CD4-positive, alpha-beta T cell treated with Interleukin-4 for 1 hour (primary cell): ENCODE data around the gene UQCC5.

Experiments
- DNase-seq, 2 donors: peaks; one replicate each; pipeline ENCODE4 v3.0.0-alpha.2; 2020 to 2022

Gene UQCC5

DNA sequence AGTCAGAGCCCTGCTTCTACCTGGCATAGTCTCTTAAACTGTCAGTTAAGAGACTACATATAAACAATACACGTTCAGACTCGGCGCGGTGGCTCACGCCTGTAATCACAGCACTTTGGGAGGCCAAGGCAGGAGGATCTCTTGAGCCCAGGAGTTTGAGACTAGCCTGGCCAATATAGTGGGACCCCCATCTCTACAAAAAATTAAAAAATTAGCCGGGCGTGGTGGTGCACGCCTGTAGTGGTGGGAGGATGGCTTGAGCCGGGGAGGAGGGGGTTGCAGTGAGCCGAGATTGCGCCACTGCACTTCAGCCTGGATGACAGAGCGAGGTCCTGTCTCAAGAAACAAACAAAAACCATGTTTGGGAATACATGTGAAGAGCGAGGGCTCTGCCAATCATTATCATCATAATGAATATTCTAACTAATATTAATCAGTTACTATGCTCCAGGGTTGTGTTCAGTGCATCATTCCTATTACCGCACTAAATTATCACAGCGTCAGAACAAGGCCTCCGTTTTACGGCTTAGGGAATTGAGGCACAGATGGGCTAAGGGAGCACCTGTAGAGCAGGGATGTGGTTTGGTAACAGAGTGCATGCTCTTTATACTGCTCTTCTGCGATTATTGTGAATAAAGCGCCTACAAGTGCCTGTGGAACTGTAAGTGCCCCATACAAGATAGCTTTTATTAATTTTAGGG lies 844 bp upstream of the UQCC5 start:
- no peak for DNase-seq

DNA sequence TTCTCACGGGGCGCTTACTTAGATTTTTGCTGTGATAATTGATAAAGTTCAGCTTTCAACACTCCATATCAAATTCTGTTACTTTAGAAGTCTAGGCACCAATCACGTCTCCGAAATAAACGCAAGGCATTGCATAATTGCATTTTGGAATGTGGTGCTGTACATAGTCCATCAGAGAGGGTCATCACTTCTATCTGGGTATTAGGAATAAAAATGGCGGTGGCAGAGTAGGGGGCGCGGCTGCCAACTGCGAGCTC lies 365 bp upstream of the UQCC5 start:
- no peak for DNase-seq

DNA sequence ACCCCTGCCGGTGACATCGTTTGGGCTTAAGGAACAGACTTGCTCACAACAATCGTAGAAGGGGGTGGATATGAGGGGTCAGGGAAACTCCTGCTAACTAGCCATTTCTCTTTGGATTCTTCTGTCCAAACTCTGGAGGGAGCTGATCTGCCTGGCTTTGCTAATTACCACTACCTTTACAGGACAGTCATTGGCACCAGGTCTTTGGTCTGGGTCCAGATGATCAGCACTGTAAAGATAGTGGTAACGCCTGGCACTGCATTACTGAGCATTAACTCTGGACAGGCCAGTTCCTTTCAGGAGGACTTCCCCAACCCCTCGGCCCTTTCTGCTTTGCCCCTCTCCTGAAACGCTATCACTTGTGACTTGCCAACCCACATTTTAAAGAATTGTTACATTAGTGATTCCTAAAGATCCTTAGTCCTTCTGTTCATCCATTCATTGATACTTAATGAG lies 788 bp downstream of the UQCC5 start:
- DNase-seq: no peak

DNA sequence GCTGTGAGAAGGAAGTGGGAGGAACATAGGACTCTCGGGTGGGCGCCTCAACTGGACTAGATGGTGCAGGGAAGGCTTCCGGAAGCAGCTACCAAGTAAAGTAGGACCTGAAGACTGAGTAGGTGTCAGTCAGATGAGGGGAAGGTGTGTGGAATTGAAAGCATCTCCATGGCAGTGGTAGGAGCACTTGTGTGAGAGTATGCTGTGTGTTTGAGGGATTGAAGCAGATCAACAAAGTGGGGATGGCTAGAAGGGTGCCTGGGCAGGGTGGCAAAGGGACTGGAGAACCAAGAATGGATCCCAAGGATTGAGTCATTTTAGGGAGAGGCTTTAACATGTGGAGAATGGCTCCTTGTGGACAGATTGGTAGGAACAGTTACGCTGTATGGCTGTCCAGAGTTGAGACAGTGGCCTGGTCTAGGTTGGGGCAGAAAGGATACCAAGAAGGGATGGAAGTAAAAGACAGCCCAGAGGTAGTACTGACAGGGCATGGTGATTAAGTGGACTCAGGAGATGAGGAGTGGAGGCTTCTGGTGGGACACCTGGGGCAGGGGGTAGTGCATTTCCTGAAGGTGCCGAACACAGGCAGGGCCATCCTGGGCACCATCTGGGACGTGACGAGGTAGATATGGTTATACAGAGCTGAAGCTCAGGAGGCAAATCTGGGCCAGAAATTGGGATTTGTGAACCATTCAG lies 1.5 kb downstream of the UQCC5 start:
- DNase-seq: no peak

DNA sequence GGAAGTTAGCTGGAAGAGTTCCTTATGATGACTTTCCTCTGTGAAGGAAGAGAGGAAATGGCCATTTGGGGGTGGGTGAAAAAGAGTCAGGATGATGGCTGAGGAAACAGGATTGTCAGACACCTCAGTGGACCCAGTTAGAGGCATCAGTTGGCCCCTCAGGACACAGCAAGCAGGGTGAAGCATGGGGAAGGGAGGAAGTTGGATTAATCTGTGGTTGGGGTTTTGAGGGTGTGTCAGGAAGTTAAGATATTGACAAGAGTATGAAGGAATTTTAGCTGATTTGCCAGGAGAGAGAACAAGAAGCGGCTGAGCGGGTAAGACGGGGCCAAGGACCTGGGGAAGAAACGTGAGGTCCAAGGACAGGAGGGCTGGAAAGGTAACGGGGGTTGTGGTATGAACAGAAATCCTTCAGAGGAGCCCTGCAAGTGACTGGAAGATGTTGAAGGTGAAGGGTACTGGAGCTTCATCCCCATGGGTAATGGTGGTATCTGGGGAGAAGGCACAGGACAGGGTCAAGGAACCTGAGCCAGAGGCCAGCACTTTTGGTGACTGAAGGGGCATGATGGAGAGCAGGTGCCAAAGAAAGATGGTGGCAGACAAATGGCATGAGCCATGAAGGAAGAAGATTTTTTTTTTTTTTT lies 2.7 kb downstream of the UQCC5 start:
- no peak for DNase-seq

DNA sequence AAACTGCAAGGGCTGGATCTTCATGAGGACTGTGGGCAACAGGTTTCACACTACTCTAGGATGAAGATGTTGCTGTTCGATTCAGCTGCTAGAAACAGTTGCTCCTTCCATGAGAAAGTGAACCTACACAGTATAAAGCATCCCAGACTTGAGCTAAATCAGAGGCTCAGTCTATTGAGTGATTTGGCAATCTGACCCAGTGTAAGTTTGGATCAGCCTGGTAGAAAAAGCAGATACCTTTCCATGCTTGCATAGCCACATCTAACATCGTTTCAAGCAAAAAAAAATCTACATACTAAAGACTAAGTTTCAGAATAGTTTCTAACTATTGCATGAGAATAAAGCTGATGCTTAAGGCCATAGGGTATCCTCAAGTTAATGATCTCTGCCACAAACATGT lies 4.6 kb downstream of the UQCC5 start:
- DNase-seq: no peak

DNA sequence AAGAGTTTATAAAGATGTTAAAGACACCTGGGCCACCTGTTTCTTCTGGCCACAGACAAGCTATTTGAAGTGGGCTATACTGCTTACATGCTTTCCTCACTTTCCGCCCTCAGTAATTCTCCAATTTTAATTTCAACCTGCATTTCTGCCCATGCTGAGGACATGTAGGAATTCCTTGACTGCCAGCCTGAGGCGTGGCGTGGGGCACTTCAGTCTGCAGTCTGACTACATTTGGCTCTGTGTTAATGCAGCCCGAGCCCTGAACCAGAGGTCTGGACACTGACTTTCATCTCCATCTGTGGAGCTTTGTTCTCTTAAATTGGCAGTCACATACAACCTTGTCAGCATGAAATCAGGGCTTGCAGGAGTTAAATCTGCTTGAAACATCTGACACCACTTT lies 8.5 kb downstream of the UQCC5 start:
- DNase-seq: no peak

DNA sequence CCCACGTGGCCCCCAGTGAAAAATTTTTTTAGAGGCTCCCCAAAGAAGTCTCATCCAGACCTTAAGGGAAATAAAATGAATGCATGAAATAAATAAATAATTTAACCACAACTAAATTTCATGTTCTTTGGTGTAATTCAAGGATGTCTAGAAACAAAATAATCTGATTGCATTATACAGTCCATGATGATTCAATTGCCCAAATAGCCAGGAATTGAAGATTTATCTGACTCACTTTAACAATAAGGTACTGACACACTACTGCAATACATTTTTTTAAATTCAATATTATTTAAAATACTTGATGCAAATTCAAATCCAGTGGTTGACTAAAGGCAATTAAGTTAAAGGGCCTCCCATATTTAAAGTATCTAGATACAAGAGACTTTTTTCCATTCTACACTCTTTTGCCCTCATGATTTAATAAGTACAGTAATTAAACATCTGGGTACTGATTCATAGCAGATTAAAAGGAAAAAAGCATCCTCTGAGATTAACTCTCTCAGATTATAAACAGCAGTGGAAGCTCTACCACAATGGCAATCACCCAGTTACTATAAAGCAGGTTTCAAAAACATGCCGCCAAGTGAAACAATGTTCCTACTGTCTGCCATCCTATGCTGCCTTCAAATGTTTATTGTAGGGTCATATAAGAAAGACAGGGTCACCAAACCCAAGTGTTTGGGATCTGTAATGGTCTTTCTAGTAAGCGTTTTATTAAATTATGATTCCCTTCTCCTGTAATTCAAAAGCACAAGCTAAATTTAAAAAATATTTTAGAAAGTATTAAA lies 9.9 kb downstream of the UQCC5 start:
- no peak for DNase-seq

DNA sequence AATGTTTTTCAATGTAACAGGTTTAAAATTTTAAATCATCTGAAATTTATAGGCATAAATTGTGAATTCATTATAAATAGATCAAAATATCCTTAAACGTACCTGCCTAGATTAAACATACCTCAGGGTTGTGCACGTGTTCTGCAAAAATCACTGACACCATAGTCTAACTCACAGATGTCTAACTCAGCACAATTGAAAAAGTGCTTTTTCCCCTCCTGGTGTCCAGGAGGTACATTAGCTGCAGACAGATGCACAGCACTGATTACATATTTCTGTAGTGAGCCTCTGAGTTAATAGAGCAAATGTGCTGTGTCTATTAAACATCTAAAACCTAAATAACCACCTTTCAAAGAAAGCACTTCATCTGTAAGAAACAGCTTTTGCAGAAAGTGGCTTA lies 10.7 kb downstream of the UQCC5 start:
- DNase-seq: no peak

DNA sequence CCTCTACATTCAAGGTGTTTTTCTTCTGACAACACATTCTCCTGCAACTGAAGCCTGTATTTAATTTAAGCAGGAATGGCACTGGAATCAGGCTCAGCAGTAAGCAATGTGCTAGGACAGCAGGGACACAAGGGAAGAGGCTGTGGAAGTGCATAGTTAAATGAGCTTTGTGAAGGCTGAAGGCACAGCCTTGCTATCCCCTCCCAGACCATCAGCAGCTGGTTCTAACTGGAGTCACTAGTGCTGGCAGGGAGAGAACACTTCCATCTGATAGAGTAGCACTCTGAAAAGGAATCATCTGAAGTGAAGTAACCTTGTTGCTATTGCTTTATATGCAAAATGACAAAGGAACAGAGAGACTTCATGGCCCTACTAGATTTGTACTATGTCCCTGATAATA lies 14.7 kb downstream of the UQCC5 start:
- DNase-seq: no peak

DNA sequence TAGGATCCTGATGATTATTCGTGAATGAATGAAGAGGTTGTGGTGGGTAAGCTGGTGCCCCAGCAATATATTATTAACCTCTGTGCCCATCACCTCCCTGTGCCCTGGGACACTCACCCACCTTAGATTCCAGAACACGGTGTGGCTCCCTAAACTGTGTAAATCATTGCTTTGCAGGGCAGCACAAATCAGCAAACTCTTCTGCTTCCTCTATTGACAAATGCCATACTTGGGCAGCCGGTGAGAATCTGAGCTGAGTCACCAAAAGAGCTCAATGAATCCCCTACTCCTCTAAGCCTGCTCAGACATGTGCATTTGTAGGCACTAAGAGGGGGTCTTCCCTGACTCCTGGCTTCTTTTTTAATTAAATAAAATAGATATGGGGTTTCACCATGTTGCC lies 15.7 kb downstream of the UQCC5 start:
- DNase-seq: no peak

DNA sequence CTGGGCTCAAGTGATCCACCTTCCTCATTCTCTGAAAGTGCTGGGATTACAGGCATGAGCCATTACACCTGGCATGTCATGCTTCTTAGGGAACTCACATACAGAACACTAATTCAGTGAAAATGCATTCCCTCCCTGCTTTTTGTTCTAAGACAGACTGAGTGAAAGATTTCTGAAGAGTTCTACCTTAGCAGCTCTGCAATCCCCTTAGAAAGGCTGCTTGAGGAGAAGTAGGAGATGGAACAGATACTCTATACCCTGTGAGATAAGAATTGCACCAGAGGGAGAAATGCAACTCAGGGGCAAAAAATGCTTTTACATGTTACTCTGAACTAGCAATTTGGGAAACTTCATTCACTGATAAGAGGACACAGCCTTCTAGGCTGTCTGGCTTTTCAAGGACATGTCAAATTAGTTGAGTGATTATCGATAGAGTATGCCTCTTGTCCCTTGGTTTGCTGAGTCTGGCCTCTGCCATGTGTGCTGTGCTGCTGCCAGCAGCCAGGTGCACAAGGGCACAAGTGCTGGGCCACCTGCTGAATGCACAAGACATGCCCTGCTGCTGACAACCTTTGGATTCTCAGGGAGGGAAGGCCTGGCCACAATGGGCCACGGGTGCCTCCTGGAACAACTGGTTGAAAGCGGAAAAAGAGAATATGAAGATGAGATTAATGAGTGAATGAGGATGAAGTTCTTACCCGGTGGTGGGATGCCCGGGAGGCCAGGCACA lies 17.8 kb downstream of the UQCC5 start:
- no peak for DNase-seq

DNA sequence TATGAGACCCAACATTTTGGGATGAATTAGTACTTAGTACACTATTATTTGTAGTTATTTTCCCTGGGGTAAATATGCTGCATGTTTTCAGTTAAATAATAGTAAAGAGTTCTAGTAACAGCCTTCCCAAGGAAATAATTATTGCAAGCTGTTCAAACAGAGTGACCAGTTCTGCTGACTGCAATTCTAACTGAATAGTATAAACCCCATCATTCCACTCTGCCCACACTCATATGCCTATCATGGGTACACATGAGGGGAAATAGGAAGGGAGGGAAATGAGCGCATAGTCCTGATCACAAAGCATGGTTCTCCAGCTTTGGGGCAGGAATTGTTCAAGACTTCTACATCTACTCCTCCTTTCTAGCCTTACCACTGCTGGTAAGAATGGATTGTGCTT lies 18.7 kb downstream of the UQCC5 start:
- no peak for DNase-seq

DNA sequence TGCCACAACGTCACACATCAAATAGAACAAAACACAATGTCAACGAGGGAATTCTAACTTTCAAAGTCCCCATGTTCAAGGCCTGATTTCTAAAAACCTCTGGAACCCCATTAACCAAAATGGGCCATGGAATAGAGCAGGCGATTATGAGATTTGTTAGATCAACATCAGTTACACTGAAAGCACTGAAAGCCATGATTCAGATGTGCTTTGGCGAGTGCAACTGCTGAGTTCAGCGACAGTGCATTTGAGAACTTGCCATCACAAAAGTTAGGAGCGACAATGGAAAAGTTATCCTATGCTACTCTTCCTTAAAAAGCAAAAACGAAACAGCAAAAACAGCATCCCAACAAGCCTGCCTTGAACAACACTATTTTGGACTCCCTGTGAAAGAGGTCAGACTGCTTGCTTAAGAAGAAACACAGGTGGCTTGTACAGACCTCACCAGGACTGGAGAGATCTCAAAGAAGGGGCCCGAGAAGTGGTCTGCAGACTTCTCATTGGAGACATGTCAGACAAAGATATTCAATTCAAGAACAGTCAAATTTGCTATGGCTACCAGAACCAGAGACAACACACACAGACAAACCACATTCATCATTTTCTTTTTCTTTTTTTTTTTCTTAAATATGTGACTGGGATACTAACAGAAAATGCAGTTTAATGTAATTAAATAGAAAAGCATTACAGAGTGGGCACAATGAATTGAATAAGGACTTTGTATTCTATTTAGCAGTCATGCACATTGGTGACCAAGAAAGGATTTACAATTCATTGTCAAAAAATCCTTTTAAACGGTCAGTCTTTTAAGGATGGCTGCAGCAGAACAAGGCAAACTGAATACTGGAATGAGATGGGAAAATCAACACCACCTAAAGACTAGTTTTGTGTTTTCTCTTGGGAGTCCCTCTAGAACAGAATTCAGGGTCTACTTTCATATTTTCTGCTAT lies 20.9 kb downstream of the UQCC5 start:
- DNase-seq: no peak

DNA sequence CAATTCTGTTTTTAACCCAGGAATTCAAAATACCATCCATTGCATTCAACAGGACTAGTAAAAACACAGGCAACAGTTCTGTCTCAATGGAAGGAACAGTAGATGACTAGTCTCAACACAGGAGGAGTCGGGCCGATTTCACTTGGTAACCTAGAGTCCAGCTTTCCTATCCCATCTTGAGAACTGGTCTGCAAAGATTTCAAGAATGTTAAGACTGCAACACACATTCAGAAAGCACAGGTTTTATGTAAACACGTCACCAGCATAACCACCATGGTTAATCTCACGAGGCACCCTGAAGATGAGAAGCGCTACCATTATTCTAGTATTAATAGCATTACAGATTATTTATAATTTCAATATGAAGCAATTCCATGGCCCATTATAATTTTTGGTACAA lies 22.0 kb downstream of the UQCC5 start:
- DNase-seq: no peak

DNA sequence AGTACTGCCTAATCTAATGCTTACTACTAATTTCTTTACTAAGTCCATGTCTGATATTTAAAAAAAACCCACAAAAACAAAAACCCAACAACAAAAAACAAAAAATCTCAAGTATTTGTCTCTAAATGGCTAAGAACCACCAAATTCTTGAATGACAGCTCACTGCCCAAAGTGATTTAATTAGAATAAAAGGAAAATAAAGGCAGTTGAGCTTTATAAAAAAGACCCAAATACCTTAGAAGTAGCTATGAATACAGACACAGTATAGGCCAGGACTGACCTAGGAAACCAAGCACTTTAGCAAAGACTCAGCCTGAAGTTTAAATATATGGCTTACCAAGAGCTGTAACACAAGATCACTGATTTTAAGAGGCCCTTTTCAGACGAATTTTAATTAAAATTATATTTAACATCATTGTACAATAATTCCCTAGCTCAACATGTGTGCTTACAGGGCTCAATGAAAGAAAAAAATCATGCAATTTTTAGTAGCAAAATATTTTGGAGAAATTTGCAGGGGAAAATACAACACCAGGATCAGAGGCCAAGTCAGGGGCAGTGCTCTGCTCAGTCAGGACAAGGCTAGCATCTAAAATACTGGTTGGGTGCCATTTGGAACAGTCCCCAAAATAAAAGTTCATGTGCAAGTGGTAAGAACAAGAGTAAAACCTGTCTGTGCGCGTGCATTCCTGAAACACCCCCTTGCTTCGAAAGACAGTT lies 24.8 kb downstream of the UQCC5 start:
- DNase-seq: no peak

DNA sequence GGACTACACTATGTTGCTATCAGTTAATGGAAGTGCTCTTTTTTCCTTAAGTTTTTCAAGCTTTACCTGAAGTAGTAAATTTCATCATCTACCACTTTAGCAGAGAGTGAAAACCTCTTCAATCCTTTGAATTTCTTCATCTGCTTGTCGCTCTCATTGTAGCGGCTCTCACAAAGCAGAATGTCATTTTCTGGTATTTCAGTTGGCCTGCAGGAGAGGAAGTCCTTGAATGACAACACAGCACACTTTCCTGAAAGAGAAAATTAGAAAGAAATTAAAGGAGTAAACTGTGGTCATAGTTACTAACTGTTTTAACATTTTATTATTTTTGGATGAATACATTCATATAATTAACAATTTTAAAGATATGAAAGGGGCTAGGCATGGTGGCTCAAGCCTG lies 27.6 kb downstream of the UQCC5 start:
- no peak for DNase-seq

DNA sequence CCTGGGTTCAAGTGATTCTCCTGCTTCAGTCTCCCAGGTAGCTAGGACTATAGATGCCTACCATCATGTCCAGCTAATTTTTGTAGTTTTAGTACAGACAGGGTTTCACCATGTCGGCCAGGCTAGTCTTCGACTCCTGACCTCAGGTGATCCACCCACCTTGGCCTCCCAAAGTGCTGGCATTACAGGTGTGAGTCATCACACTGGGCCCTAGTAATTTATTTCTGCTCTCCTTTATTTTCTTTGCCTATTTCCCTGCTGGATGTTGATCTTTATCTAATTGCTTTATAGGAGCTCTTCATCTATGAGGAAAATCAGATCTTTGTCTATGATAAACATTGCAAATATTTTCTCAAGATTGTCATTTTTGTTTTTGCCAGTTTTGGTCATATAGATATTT lies 31.7 kb downstream of the UQCC5 start:
- DNase-seq: no peak

DNA sequence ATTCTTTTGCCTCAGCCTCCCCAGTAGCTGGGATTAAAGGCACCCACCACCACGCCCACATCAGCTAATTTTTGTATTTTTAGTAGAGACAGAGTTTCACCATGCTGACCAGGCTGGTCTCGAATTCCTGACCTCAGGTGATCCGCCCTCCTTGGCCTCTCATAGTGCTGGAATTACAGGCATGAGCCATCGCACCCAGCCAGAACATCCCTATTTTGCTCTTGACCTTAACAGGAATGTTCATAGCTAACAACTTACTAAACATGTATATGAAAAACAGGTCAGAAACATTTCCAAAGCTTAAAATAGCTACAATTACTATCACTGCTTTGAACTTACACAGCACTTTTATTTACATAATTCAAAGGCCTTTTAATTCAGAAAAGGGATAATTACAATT lies 33.7 kb downstream of the UQCC5 start:
- no peak for DNase-seq

DNA sequence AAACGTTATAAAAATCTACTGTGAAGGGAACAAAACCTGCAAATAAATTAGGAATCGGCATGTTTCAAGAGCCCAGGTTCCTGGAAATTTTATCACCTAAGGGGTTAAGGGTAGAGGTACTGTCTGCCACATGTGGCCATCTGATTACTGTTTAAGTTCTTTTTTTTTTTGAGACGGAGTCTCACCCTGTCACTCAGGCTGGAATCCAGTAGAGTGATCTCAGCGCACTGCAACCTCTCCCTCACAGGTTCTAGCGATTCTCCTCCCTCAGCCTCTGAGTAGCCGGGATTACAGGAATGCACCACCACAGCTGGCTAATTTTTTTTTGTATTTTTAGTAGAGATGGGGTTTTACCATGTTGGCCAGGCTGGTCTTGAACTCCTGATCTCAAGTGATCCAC lies 35.8 kb downstream of the UQCC5 start:
- DNase-seq: no peak
